ENCODE measurements around the gene FBXL17.
A peak's percentile ranks its signal among the peaks of the same experiment; 100 is the strongest.
"Not testable (repeated sequence)": the region's sequence is repeated elsewhere in the genome, so short reads cannot be mapped to it uniquely, and the experiment has no call there.

Gene FBXL17

DNA sequence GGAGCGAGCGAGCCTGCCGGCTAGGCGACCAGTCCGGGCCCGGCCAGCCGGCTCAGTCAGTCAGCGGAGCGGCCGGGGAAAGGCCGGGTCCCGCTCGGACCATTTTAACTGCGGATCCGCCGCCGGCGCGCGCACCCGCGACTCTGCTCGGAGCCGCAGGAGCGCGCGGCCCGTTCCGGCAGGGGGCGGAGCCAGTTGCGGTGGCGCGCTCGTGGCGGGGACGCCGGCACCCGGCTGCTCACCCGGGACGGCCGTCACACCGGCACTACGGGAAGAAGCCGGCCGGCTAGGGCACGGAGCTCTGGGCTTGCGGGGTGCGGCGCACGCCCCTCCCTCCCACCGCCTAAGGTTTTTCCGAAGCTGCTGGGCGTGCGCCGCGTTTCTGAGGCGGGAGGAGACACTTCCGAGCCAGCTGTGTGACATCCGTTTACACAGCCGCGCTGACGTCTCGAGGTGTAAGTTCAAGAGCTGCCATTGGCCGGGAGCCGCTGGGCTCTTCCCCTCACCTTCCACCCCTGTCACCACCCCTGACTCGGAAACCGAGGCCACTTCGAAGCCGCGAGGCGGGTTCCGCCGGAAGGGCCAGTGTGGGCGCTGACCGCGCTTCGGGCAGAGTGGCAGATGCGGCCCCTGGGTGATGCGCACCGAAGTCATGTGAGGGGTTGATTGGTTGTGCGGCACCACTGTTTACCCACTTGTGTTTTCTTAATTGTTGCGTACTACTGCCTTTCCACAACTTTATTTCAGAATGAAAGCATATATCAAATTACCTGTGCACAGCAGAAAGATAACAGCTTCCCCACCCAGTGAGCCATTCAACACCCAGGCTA lies at the start of gene FBXL17:
Gene FBXL17, minus strand, starts transcription at position 145 of the 830 bp plus-strand sequence.
- FAIRE-seq = peak; percentile 39

DNA sequence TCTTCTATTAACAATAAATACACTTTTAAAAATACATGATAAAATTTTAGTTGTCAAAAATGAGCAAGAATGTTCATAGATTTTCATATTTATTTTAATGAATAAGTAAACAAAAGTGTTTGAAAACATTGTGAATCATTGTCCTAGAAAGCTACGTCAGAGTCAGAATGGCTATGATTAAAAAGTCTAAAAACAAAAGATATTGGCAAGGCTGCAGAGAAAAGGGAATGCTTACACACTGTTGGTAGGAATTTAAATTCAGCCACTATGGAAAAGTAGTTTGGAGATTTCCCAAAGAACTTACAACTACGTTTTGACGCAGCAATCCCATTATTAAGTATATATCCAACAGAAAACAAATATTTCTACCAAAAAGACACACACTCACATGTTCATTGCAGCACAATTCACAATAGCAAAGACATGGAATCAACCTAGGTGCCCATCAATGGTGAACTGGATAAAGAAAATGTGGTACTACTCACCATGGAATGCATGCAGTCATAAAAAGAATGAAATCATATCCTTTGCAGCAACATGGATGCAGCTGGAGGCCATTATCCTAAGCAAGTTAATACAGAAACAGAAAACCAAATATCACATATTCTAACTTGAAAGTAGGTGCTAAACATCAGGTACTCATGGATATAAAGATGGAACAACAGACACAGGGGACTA lies 49.2 kb upstream of the FBXL17 start:
- peak; percentile 9 for FAIRE-seq

DNA sequence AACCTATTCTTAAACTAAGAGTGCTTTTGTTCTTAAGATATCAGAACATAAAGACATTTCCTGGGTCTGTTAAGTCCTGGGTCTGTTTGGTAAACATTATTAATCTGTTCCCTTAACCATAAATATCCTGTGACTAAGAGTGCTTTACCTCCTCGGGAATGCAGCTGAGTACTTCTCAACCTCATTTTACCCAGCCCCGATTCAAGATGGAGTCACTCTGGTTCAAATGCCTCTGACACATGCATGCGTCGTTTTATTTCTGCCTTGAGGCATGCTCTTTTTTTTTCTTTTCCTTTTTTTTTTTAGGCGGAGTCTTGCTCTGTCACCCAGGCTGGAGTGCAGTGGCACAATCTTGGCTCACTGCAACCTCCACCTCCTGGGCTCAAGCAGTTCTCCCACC lies 39.8 kb upstream of the FBXL17 start:
- no peak for FAIRE-seq

DNA sequence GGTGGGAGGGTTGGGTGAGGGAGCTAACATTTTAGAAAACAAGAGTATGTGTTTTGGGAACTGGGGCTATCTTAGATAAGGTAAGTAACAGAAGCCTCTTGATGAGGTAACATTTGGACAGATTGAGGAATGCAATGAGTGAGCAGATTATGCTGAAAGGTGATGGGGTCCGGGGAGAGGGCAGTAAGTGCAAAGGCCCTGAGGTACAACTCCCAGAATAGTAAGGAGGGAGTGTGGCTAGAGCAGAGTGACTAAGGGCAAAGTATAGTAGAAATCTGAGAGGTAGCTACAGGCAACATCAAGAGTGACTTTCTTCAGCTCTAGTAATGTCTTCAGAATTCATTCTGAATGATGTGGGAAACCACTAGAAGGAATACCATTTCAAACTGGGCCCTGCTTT lies 38.9 kb upstream of the FBXL17 start:
- no peak for FAIRE-seq

DNA sequence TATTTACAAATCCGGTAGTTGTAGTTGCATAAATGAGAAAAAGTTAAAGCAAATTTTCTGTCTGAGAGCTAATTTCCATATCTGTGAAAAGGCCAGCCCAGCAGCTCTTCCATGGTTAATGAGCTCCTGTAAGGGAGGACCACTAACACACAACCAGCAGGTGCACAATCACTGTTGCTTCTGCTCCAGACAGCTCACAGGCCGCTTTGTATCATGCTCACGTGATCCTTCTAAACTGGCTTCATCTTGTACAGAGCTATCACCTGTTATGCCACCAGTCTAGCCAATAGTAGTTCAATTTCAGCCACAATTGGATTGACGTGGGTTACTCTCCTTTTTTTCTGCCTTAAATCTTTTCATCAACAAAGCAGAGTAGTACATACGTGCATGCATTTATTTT lies 38.3 kb upstream of the FBXL17 start:
- no peak for FAIRE-seq

DNA sequence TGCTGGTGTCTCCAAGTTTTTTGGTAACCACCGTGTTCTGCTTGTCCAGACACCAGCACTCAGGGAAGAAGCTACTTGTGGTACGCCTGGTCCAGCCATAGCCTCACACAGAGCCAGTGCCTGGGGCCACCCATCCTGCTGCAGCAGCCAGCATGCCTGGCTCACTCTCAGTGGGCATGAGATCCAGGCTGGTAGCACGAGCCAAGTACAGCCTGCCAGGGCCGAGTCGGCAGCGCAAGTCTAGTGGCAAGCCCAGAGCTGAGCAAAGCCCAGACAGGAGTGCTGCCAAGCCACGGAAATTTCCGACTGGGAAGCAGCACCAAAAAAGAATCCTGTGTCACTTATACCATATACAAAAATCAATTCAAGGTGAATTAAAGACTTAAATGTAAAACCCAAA lies 36.3 kb upstream of the FBXL17 start:
- no peak for FAIRE-seq

DNA sequence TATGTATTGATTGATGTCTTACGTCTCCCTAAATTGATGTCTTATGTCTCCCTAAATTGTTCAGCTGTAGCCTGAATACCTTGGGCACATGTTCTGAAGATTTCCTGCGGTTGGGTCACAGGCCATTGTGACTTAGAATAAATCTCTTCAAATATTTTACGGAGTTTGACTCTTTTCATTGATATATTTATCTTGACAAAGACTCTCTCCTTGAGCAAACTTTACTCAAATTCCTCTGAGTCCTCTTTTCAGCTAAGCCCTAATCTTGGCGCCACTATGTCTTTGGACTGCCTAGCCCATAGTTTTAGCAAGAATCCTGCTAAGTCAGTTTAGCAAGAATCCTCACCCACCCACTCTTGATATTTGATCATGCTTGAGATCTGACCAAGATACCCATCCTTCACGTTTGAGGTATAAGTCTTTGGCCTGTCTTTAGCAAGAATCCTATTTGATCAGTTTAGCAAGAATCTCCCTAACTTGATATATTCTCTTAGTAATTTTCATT lies 35.3 kb upstream of the FBXL17 start:
- FAIRE-seq = no peak

DNA sequence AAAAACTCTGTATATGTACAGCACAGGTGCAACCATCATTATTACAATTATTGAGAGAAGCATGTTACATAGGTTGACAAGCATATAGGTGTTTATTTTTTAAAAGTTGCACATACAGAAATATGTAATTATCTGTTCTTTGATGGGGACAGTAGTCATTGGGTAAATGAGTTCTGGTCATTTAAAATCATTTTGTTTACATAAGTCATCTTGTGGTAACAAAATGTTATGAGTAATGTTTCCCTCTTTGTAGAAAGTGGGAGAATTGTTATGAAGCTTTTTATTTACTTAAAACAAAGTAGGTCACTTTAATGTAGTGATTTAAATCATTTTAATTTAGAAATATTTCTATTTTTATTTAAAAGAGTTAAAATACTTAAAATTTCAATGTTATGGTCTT lies 33.8 kb upstream of the FBXL17 start:
- FAIRE-seq = no peak

DNA sequence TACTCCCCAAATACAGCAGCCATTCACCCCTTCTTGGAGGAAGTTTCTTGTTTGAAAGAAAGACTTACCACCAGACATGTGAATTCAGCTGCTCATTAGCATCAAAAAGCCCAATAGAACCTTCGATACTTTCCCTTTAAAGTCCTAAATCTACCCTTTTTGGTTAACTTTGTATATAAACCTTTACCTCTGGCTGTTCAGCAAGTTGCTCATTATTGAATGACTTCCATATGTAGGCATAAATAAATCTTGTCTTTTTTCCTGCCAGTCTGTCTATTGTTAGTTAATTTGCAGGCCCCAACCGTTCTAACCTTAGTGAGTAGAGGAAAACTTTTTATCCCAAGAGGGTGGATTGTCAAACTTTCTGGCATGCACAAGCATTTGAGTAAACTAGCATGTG lies 27.9 kb upstream of the FBXL17 start:
- no peak for FAIRE-seq

DNA sequence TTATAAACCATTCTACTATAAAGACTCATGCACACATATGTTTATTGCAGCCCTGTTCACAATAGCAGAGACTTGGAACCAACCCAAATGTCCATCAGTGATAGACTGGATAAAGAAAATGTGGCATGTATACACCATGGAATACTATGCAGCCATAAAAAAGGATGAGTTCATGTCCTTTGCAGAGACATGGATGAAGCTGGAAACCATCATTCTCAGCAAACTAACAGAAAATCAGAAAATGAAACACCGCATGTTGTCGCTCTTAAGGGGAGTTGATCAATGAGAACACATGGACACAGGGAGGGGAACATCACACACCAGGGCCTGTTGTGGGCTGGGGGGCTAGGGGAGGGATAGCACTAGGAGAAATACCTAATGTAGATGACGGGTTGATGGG lies 23.3 kb upstream of the FBXL17 start:
- not testable (repeated sequence) for FAIRE-seq

DNA sequence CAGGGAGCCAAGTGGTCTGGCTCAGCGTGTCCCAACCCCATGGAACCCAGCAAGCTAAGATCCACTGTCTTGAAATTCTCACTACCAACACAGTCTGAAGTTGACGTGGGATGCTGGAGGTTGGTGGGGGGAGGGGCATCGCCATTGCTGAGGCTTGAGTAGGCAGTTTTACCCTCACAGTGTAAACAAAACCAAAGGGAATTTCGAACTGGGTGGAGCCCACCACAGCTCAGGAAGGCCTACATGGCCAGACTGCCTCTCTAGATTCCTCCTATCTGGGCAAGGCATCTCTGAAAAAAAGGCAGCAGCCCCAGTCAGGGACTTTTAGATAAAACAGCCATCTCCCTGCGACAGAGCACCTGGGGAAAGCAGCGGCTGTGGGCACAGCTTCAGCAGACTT lies 17.1 kb upstream of the FBXL17 start:
- FAIRE-seq = no peak

DNA sequence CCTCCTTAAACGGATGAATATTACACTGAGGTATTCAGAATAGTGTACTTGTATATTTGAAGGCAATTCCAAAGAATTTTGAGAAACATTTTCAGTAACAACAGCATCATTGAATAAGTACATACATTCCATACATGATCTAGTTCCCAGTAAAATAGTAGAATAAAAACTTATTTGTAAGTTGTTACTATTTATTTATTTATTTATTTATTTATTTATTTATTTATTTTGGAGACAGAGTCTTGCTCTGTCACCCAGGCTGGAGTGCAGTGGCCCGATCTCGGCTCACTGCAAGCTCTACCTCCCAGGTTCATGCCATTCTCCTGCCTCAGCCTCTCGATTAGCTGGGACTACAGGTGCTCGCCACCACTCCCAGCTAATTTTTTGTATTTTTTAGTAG lies 14.9 kb upstream of the FBXL17 start:
- not testable (repeated sequence) for FAIRE-seq

DNA sequence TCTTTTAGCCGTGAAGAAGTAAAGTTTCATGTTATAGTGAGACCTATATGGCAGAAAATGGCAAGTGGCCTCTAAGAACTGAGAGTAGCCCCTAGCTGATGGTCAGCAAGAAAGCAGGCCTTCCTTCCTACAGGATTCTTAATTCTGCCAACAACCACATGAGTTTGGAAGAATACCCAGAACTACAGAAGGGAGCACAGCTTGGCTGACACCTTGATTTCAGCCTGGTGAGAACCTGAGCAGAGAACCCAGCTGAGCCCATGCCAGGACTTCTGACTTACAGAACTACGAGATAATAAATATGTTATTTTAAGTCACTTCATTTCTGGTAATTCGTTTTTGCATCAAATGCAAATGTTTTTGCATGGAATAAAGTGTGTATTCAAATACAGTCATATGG lies 5.9 kb upstream of the FBXL17 start:
- FAIRE-seq = no peak

DNA sequence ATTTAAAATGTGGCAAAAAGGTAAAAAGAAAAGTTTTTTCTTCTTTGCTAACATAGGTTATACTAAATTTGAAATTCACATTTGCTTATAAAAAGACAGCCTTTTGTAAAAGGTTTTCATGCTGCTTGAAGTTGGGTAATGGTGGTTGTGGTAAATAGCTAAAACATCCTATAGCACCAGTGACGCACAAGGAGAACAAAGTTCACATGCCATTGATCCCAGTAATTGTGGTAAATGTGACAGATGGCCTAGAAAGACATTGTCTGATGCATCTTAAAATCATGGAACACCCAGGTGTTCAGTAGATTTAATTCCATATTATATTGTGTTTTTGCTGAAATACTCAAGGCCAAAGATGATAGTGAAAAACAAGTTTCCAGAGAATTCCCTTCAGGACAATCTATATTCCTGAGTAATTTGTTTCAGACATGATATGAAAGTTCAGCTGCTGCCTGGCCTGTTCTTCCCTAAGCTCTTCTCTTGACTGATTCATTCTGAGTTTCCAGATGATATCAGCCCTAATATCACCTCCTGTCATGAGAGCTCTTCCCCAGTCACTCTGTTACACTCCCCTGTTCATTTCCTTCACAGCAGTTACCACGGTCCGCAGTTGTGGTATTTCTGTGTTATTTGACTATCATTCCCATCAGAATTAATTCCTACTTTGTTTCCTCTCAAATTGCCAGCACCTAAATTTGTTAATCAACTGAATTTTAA lies 4.6 kb upstream of the FBXL17 start:
- FAIRE-seq = no peak

DNA sequence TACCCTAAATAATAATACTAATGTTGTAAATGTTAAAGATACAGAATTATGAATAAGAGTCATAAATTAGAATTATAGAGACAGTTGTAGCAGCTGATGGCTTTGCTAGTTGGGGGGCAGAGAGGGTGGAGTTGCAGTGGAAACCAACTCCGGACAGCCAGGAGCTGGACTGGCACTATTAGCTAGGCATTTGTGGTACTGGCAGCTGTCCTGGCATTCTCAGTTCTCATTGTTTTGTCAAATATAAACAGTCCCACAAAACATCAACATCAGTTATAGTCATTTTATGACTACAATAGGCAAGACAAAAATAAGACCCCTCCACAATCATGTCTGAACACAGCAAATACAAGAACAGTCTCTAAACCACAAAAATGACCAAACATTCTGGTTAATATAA lies 2.8 kb upstream of the FBXL17 start:
- no peak for FAIRE-seq

DNA sequence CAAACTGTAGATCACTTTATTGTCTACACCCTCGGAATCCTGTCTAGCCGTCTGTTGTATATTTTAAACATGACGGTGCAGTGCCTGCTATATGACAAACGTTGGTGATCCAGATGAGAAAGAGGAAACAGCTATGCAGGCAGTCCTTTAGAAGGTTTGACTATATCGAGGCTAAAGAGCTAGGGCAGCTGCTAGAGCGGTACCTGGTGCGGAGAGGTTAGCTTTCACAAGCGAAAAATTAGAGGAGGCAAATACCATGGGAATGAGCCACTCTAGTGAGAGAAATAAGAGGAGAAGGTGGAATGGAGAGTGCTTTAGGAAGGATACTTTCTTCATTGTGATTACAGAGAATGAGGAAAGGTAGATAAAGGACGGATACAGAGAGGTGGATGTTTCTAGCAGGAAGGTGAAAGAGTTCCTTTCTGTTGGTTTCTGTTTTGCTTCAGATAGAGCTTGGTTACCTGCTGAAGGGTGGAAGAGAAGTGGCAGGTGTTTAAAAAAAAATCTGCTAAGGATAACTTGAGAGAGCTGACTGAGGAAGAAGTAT lies 959 bp upstream of the FBXL17 start:
- FAIRE-seq = no peak

DNA sequence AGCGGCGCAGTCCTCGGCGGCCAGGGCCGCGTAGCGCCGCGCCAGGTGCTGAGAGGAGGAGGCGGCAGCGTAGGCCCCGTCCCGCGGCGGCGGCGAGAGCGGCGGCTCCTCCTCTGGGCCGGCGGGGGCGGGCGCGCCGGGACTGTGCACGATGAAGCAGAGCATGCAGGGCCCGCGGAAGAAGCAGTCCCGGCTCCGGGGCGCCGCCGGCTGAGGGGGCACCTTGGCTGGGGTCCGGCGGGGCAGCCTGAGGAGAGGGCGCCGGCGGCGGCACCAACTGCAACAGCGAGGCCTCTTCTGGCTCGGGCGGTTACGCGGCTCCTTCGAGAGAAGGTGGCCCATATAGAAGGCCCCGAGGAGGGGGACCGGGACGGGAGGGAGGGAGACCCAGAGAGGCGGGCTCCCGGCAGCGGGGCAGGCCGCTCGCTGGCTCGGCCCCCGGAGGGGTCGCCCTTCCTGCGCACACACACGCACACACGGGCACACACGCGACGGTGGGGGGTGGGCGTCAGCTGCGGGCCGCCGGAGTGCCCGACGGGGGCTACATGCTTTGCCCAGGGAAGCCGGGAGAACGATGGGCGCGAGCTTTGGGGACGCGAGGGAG lies 446 bp downstream of the FBXL17 start:
- no peak for FAIRE-seq

DNA sequence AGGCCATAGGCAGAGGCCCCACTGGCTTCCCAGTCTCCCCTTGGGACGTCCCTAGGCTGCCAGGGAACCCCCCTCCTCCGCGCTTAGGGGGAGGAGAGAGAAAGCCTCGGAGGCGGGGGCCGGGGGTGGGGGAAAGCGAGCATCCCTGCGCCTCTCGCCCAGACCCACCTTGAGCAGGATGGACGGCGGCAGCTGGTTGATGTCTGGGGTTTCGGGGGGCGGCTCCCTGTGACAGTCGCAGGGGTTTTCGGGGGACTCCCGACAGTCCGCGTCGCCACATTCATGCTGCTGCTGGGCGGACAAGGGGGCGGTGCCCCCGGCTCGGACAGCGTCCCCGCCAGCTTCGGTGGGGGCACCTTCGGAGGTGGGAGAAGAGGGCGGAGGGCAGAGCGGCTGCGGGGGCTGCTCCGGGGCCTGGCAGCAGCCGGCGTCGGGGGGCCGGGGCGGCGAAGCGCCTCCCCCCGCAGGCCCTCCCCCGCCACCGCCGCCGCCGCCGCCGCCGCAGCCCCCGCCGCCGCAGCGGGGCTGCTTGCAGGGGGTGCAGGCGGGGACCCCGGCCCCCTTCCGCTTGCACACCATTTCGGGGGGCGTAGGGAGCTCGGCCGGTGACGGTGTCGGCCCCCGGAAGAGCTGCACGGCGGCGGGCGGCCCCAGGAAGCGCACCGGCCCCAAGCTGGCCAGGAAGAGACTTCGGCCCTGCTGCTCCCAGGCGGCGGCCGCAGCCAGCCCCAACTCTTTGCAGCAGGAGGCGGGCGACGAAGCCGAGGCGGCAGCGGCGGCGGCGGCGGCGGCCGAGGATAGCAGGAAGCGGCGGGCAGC lies 1.2 kb downstream of the FBXL17 start:
- no peak for FAIRE-seq

DNA sequence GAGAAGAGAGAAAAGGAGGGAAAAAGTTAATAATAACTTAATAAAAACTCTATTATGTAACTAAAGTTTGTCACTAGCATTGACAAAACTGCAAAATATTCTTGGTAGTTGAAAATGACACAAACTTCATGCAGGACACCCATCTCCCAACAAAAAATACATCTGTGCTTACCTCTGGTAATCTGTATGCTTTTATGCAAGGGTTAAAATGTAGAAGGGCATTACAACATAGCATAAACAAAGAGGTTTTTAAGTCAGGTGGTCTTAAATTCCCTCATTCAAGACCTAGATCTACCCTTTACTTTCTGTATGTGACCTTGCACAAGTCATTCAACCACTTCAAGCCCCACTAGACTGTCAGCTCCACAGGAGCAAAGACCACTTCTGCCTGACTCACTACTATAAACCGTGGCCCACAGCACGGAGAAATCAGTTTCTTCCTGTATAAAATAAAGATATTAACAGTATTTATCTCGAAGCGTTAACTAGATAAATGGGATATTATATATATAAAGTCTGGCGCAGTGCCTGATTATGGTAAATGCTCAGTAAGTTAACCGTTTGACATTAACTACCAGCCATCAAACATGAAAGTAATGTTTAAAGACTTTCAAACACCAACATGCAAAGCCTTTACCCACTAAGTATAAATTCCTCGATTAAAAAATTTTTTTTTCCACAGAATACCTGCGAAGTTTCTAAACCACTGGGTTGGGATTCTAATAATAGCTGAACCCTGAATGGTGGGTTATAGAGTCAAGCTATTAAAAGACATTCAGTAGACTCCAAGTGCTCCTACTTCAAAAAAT lies 2.0 kb downstream of the FBXL17 start:
- FAIRE-seq = no peak

DNA sequence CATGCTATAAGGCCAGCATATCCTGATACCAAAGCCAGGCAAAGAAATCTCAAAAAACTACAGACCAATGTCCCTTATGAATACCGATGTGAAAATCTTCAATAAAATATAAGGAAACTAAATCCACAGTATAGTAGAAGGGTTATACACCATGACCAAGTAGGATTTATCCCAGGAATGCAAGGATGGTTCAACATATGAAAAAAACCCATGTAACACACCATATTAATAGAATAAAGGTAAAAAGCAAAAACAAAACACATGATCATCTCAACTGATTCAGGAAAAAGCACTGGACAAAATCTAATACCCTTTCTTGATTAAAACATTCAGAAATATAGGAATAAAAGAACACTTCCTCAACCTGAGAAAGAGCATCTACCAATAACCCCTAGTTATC lies 6.1 kb downstream of the FBXL17 start:
- FAIRE-seq = no peak

DNA sequence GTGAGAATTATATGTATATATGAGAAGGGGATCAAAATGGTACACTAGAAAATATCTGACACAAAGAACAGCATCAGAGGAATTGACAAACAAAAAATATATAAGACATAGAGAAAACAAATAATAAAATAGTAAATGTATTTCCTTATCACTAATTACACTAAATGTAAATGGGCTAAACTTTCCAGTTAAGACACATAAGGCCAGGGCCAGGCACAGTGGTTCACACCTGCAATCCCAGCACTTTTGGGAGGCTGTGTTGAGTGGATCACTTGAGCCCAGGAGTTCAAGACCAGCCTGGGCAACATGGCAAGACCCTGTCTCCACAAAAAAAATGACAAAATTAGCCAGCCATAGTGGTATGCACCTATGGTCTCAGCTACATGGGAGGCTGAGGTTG lies 8.5 kb downstream of the FBXL17 start:
- no peak for FAIRE-seq

All from A204.1 (cell line).